ENCODE measurements around the gene DHX16.

DNA sequence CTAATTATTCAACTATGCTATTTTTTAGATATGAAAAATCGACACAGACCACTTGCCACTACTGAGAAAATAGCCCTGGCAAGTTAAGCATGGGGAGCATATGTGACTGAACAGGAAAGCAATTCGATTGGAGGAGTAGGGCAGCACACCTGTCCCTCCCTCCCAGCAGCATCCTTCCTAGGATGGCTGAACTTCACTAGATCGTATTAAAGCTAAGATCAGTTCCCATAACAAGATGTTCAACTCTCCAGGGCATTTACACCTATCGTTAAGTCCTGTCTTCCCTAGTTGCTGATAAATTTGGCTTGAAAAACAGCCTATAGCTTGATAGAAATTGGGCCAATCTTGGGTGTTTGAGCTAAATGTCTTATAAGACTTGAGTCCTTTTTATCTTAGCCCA, 62.7 kb downstream of the DHX16 start:
- TF ChIP-seq, protein P1, sequence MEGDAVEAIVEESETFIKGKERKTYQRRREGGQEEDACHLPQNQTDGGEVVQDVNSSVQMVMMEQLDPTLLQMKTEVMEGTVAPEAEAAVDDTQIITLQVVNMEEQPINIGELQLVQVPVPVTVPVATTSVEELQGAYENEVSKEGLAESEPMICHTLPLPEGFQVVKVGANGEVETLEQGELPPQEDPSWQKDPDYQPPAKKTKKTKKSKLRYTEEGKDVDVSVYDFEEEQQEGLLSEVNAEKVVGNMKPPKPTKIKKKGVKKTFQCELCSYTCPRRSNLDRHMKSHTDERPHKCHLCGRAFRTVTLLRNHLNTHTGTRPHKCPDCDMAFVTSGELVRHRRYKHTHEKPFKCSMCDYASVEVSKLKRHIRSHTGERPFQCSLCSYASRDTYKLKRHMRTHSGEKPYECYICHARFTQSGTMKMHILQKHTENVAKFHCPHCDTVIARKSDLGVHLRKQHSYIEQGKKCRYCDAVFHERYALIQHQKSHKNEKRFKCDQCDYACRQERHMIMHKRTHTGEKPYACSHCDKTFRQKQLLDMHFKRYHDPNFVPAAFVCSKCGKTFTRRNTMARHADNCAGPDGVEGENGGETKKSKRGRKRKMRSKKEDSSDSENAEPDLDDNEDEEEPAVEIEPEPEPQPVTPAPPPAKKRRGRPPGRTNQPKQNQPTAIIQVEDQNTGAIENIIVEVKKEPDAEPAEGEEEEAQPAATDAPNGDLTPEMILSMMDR (IDR thresholded peaks at IDR 0.05; ENCODE audit: low read length) = no peak
- TF ChIP-seq EZH2 (optimal IDR thresholded peaks at IDR 0.05; ENCODE audit: low read depth, low read length) = no peak
- no peak for TF ChIP-seq EZH2phosphoT487 (IDR thresholded peaks at IDR 0.05; ENCODE audit: low read length)
